ENCODE data around the gene FN3K. TPM values are rescaled to one million over a fixed set of nuclear protein-coding genes. Genes with fewer than 3 reads are reported as not detected.

Gene FN3K
- total RNA-seq, 1 experiment from 2014 or later, result 28.3 TPM

GRCh38 chr17:82702231-82702927 lies 33.0 kb upstream of the FN3K start:
- Histone ChIP-seq H3K27ac (ENCODE audit: insufficient read length, low read depth, low read length) (no peak overlapping the region), H2AK5ac (ENCODE audit: insufficient read length, low read length) (no peak overlapping the region), H3K23ac (ENCODE audit: insufficient read length, low read depth, low read length) (no peak overlapping the region), H4K20me1 (ENCODE audit: control insufficient read depth, insufficient read depth, insufficient read length) (no peaks in the 10 kb centered on the region), H3K27me3 (ENCODE audit: insufficient read depth, low read length) (peaks cover 4% of the 10 kb centered on the region; the same call in 1 of the 2 replicates), H3K4ac (ENCODE audit: low read depth, low read length) (no peak overlapping the region), H3K23me2 (ENCODE audit: insufficient read length, low read depth, low read length, poor library complexity, severe bottlenecking) (peaks cover 5% of the 10 kb centered on the region), H3K79me2 (ENCODE audit: insufficient read depth, low read length) (no peaks in the 10 kb centered on the region), H2BK12ac (ENCODE audit: insufficient read length, low read depth, low read length) (no peak overlapping the region), H3K4me2 (ENCODE audit: insufficient read depth, insufficient read length, low read length) (no peak overlapping the region), H3K4me1 (ENCODE audit: insufficient read depth, low read length) (no peaks in the 10 kb centered on the region), H2BK5ac (ENCODE audit: insufficient read length, low read length) (no peak overlapping the region), H4K5ac (ENCODE audit: insufficient read length, low read depth, low read length) (no peak overlapping the region), H3K79me1 (ENCODE audit: insufficient read depth, low read depth, low read length, poor library complexity, severe bottlenecking) (no peaks in the 10 kb centered on the region), H3K9me3 (ENCODE audit: control insufficient read depth, low read depth, low read length) (no peaks in the 10 kb centered on the region), H4K8ac (replicated peaks; ENCODE audit: insufficient read length, low read depth, low read length) (no peak overlapping the region), H3K9ac (ENCODE audit: extremely low read depth, insufficient read length, low read length) (no peak overlapping the region), H2BK120ac (ENCODE audit: low read depth, low read length, poor library complexity, severe bottlenecking) (no peak overlapping the region), H3K56ac (ENCODE audit: insufficient read length, low read depth, low read length) (no peak overlapping the region), H4K91ac (ENCODE audit: insufficient read length, low read depth, low read length) (no peak overlapping the region), H2BK20ac (ENCODE audit: low read depth, low read length, poor library complexity, severe bottlenecking) (no peak overlapping the region), H3T11ph (ENCODE audit: low read length) (no peak overlapping the region), H3K18ac (ENCODE audit: insufficient read length, low read depth, low read length) (no peak overlapping the region), H2BK15ac (ENCODE audit: low read depth, low read length) (no peak overlapping the region), H3K14ac (ENCODE audit: insufficient read depth, low read length) (no peak overlapping the region), H2AFZ (ENCODE audit: low read length) (no peak overlapping the region)
- WGBS (ENCODE audit: extremely low coverage, insufficient read length, low lambda C conversion rate), result no CpG with 5 or more reads among the region's 20 CpGs
- no peaks in the 10 kb centered on the region; a peak in 1 of 5 replicates for H3K9me3 Mint-ChIP-seq
- H3K36me3 Mint-ChIP-seq (ENCODE audit: insufficient read depth in 1 of 3, low read depth in 3 of 3), result no peaks in the 10 kb centered on the region
- no peak for DNase-seq
- no peak for TF ChIP-seq CTCF (conservative IDR thresholded peaks at IDR 0.05)
- H3K27ac Mint-ChIP-seq, result no peak overlapping the region
- H3K27me3 Mint-ChIP-seq (ENCODE audit: low read depth), result peaks cover 24% of the 10 kb centered on the region
- H3K4me1 Mint-ChIP-seq, result peaks cover 2% of the 10 kb centered on the region in 2 experiments; a peak in 2 of 4 replicates
- no peak overlapping the region; a peak in 1 of 5 replicates for H3K4me3 Mint-ChIP-seq

Data from H9 (cell line).